ENCODE results near the gene GLP2R. TPM values are rescaled to one million over a fixed set of nuclear protein-coding genes. Genes with fewer than 3 reads are reported as not detected.

Gene GLP2R
- total RNA-seq, 1 experiment from 2014 or later: not detected

- DNase-seq (ENCODE audit: low read depth): no peak
These were observed 14.2 kb upstream of the GLP2R start for GRCh38 chr17:9811537-9811936.

DNA sequence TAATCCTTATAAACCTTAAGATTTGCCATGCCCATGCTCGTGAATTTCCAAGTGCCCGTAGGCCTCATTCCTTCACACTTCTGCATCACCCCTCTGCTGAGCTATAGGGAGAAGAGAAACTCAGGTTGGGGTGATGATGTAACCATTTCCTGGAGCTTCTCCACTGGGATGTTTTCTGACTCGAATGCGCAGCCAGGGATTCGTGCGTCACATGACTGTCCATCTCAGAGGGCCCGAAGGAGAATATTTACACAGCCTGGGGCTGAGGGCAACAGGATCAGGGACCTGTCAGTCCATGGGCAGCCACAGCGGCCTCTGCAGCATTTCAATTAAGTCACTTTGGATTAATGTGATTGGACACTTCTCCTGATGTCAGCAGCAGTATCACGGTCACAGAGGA, 12.6 kb upstream of the GLP2R start:
- DNase-seq (ENCODE audit: low read depth): no peak

DNA sequence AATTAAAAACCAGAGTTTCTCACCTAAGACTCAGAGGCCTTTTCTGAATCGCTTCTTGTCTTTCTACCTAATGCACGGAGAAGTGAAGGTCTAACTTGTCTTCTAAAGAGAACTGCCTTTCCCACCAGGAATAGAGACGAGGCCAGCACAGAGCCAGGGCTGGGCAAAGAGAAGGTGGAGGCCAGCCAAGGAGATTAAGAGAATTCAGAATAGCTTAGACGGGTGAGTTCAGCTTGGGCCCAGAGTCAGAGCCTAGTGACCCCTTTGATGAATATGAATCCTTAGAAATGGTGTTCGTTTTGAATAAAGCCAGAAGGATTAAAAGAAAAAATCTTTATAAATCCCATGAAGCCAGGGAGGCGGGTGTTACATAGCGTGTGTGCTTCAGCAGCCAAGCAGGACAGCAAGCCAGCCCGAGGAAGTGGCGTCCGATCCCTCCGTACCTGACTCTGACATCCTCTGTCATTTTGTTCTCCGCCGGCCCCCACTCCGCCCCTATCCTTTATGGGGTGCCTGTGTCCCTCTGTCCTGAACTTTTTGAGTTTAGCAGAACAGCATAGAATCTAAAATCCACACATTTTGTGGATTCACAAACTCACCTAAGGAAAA, 11.3 kb upstream of the GLP2R start:
- DNase-seq (ENCODE audit: low read depth): no peak

GRCh38 chr17:9816472-9816871, 9.3 kb upstream of the GLP2R start:
- DNase-seq (ENCODE audit: low read depth): no peak

GRCh38 chr17:9817086-9817485, 8.6 kb upstream of the GLP2R start:
- DNase-seq (ENCODE audit: low read depth): no peak

- DNase-seq (ENCODE audit: low read depth): no peak
These were observed 7.0 kb upstream of the GLP2R start for GRCh38 chr17:9818760-9819159.

- DNase-seq (ENCODE audit: low read depth): no peak
These were observed 5.3 kb upstream of the GLP2R start for GRCh38 chr17:9820448-9820847.

- no peak for DNase-seq (ENCODE audit: low read depth)
These were observed 3.8 kb upstream of the GLP2R start, which contains the start of gene GSG1L2 for GRCh38 chr17:9821921-9822320. Gene GSG1L2 (minus strand): TSS chr17:9822079. CDS start chr17:9822071, 8 bp downstream.

- no peak for DNase-seq (ENCODE audit: low read depth)
These were observed 1.6 kb upstream of the GLP2R start for GRCh38 chr17:9824094-9824493.

DNA sequence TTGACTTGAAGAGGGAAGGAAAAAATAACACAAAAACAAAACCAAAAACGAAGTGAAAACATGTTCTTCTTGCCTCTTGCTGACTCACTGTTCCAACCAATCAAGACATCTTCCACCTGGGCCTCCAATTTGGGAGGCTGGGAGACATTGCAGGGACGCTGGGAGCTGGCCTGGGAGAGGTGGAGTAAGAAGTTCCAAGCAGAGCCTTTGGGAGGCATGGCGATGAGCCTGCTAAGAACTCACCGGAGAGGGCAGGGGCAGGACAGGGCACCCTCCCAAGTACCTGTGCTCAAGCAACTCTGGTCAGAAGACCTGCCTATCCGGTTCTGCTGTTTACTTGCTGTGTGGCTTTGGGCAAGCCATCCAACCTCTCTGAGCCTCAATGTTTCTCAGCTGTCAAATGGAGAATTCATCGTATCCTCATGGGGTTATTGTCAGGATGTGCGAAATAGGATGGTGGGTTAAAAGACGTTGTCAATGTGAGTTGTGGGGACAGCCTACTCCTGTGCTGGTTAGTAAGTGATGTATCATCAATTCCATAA, 856 bp upstream of the GLP2R start:
- no peak for DNase-seq (ENCODE audit: low read depth)

DNA sequence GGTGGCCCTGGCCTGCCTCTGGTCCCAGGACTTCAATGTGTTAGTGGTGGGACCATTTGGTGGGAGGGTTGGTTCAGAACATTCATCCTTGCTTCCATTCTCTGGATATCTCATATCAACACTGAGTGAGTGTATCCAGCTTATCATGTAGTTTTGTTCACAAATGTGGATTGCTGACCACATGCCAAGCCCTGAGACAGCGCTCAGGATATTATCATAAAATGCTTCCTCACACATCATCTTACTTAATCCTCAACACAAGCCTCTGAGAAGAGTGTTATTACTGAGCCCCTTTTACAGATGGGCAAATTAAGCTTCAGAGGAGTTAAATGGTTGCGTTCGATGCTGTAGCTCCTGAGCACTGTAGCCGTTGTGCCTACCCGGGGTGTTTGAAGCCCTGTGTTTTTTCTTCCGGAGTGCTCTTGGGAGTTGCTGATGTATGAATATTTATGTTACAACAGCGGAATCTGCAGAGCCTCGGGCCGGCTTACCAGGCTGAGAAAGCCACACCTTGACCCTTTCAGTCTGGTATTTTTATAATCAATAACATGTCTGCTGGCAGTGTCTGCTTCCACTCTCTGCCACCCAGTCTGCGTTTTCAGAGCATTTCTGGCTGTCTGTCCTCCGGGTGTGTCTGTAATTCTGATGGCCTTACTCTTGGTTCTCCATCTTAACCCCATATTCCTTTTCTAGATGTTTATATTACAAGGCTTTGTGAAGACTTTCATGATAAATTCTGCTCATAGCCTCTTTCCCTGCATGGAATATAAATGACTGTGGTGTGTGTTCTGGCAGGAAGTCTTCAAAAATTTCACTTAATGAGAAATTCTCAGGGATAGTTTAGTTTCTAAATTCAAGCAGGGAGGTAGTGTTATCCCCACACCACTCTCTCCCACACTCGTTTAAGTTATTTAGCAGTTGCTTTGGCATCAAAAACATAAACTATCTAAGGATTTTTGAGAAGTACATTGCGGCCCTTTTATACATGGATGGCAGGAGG, 2.9 kb downstream of the GLP2R start:
- DNase-seq (ENCODE audit: low read depth): no peak

- DNase-seq (ENCODE audit: low read depth): no peak
These were observed 3.6 kb downstream of the GLP2R start for GRCh38 chr17:9829343-9829742.

GRCh38 chr17:9830711-9831110, 5.0 kb downstream of the GLP2R start:
- DNase-seq (ENCODE audit: low read depth): no peak

GRCh38 chr17:9833922-9834321, 8.2 kb downstream of the GLP2R start:
- DNase-seq (ENCODE audit: low read depth): no peak

DNA sequence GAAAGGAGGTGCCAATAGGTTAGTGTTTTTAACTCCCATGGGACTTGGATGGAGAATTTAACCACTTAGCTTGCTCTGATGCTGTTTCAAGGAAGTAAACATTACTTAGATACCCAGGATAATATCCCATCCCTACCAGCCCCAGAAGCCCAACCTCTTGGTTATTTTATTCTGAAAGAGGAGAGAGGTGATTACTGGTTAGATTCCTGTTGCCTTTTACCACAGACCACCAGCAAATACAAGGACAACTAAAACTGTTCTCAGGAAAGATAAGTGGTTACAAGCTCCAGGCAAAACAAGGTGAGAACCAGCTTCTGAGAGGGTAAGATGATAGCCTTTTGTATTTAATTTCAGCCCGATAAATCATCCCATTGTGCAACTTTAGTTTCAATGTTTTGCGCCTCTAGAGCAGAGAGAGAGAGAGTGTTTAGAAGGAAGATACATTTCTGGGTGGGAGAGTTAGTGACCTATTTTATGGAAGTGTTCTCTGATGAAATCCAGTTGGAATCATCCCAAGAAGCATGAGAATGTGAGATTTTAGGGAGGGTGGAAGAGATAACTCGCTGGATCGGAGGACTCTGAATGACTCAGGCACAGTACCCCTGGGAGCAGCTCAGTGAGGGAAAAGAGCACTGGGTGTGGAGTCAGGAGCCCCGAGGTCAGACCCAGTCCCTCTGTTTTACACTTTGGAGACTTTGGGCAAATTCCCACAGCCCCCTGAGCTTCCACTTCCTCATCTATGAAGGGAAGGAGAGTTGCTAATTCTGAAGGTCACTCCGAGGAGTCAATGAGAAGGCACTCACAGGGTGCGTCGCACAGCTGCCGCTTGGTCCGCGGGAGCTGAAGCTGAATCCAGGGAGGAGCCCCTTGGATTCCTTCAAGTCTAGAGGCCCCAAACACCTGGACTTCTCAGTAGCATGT, 12.1 kb downstream of the GLP2R start:
- DNase-seq (ENCODE audit: low read depth): peak; percentile 3

DNA sequence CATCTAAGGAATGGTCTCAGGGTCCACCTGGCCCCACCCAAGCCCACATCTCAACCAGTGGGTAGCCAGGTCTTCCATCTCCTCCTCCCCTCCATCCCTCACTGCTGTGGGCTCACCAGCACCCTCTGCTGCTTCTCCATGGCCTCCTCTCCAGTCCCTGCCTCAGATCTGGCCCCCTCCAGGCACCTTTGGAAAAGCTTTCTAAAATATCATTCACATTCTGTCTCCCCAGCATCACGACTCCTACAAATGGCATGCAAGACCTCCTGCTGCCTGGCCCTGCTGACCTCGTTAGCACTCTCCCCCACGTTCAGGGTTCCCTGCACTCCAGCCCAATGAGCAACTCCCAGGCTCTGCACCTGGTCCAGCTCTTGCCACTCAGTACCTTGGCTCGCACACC, 13.7 kb downstream of the GLP2R start:
- no peak for DNase-seq (ENCODE audit: low read depth)

DNA sequence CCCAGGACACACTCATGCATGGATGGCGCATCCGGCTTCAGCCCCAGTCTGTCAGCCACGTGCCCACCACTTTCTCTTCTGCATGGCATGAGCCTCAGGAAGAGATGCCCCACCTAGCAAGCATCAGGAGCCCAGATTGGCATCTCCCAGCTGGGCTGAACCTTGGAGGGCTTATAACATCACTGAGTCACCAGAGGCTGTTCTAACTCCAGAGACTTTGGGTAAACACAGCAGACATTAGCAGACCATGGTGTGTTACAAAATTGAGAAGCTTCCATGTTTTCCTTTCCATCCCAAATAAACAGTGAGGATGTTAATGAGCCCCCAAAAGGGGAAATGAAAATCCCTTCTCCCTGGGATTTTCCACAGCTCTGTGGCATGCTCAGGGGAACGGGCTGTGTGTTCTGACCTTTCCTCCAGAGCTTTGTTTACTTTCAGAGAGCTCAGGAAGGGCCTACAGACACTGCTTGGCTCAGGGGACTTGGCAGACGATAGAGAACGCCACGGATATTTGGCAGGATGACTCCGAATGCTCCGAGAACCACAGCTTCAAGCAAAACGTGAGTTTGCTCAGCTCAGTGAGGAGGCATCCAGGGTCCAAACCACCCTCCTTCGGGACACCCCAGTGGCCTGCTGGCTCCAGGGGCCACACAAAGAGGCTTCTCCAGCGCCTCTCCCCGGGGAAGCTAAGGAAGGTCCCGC, 16.5 kb downstream of the GLP2R start:
- DNase-seq (ENCODE audit: low read depth): no peak

GRCh38 chr17:9843152-9844010, 17.7 kb downstream of the GLP2R start:
- no peak for DNase-seq (ENCODE audit: low read depth)

- no peak for DNase-seq (ENCODE audit: low read depth)
These were observed 18.4 kb downstream of the GLP2R start for GRCh38 chr17:9844153-9844552.

DNA sequence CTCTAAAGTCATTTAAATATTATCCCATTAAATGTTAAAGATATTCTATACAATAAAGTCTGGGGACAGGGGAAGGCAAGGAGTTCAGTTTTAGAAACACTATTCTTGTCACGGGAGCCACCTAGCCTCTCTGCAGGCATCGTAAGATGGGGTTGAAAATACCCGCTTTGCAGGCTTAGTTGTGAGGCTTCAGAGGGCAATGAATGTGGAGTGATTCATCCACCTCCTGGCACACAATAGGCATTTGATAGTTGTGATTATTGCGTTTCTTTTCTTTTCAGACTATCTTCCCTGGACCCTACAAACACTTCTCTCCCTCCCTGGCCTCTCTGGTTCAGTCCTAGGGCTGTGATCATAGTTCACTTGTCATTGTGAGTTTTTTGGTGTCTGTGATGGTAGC, 19.6 kb downstream of the GLP2R start:
- no peak for DNase-seq (ENCODE audit: low read depth)
